ENCODE results near the gene TOLLIP. TPM values are rescaled to one million over a fixed set of nuclear protein-coding genes. Genes with fewer than 3 reads are reported as not detected.

The TOLLIP gene
- total and polyA plus RNA-seq, 2 of the 8 experiments (the other 6 are each of a cell fraction or from before 2014, with no cell fraction given): 23.7 to 34.7 TPM

GRCh38 chr11:1259076-1259461 lies 50.4 kb downstream of the TOLLIP start:
- no peak overlapping the region for H4K8ac ChIP-seq (ENCODE audit: extremely low read depth, insufficient read depth, low read length)
- WGBS, 2 experiments (ENCODE audit: extremely low coverage in 1 of 2, insufficient coverage in 1 of 2, insufficient read length in 1 of 2, insufficient replicate concordance in 2 of 2, low coverage in 1 of 2, low lambda C conversion rate in 2 of 2, missing lambda C conversion rate in 1 of 2): no CpG with 5 or more reads among the region's 7 CpGs
- no peak overlapping the region for H3K4ac ChIP-seq (replicated peaks; ENCODE audit: insufficient read length, low read depth, low read length)
- ChIA-PET CTCF (ENCODE audit: partially characterized antibody) (no interaction called here), POLR2A (ENCODE audit: partially characterized antibody) (no interaction called here)
- H2BK12ac ChIP-seq (ENCODE audit: low read depth, low read length): no peak overlapping the region
- FAIRE-seq (no peak), DNase-seq (ENCODE audit: low read depth in 1 of 2, low spot score in 2 of 2) (no peak)
- H3K9ac ChIP-seq (replicated peaks in 1 of 4; ENCODE audit: extremely low read depth in 1 of 4, low read depth in 3 of 4, low read length in 3 of 4): no peak overlapping the region
- no peak overlapping the region for H3K18ac ChIP-seq (ENCODE audit: extremely low read depth, low read length)
- H3K56ac ChIP-seq (replicated peaks; ENCODE audit: insufficient read length, low read depth, low read length): no peak overlapping the region
- no peaks in the 10 kb centered on the region; the same call in 1 of the 2 replicates for H3K23me2 ChIP-seq (ENCODE audit: low read depth, low read length)
- no peak overlapping the region for H3K27ac ChIP-seq (ENCODE audit: low read depth, low read length)
- no peak overlapping the region for H2BK5ac ChIP-seq (ENCODE audit: low read depth, low read length)
- H3K4me3 ChIP-seq (ENCODE audit: extremely low read depth in 1 of 4, insufficient read depth in 2 of 4, low read depth in 3 of 4, low read length in 4 of 4): no peak overlapping the region
- no peak overlapping the region for H3K4me2 ChIP-seq (ENCODE audit: insufficient read depth in 1 of 2, low read depth in 2 of 2, low read length in 2 of 2)
- no peak overlapping the region for H3K23ac ChIP-seq (ENCODE audit: insufficient read length)
- no peaks in the 10 kb centered on the region for H3K36me3 ChIP-seq (ENCODE audit: control insufficient read depth in 2 of 4, insufficient read depth in 4 of 4, low read length in 3 of 4)
- peaks cover 0 to 3% of the 10 kb centered on the region in 2 experiments; a peak in 1 of 4 replicates for H3K9me3 ChIP-seq (ENCODE audit: insufficient read depth in 2 of 2, low read depth in 1 of 2, low read length in 1 of 2)
- no peak overlapping the region for H2AFZ ChIP-seq (ENCODE audit: low read length)
- H3K14ac ChIP-seq (ENCODE audit: insufficient read length): no peak overlapping the region
- no peak overlapping the region for H4K91ac ChIP-seq (replicated peaks; ENCODE audit: insufficient read length, low read length)
- no peaks in the 10 kb centered on the region for H3K27me3 ChIP-seq (replicated peaks in 1 of 4; ENCODE audit: control insufficient read depth in 3 of 4, extremely low read depth in 1 of 4, insufficient read depth in 3 of 4, low read length in 3 of 4)
- no peaks in the 10 kb centered on the region for H3K79me2 ChIP-seq (ENCODE audit: control insufficient read depth in 1 of 2, insufficient read depth in 2 of 2, low read length in 2 of 2)
- no peak overlapping the region for H2AK5ac ChIP-seq (ENCODE audit: low read depth, low read length)
- no peak overlapping the region for H2BK120ac ChIP-seq (replicated peaks; ENCODE audit: low read depth, low read length)
- H2BK20ac ChIP-seq (ENCODE audit: low read length): no peak overlapping the region
- no peaks in the 10 kb centered on the region for H3K79me1 ChIP-seq (ENCODE audit: low read depth, low read length)
- H2BK15ac ChIP-seq (ENCODE audit: low read length): no peak overlapping the region
- H3K4me1 ChIP-seq (replicated peaks in 1 of 4; ENCODE audit: control insufficient read depth in 3 of 4, insufficient read depth in 4 of 4, low read length in 3 of 4): peaks cover 0 to 14% (median 7%) of the 10 kb centered on the region in 4 experiments; a peak in 5 of 7 replicates
- no peak overlapping the region for H4K5ac ChIP-seq (ENCODE audit: insufficient read length, low read depth, low read length)
- H4K20me1 ChIP-seq (replicated peaks in 1 of 2; ENCODE audit: control insufficient read depth in 1 of 2, insufficient read depth in 2 of 2, low read length in 2 of 2): no peaks in the 10 kb centered on the region
- TF ChIP-seq, protein P1, sequence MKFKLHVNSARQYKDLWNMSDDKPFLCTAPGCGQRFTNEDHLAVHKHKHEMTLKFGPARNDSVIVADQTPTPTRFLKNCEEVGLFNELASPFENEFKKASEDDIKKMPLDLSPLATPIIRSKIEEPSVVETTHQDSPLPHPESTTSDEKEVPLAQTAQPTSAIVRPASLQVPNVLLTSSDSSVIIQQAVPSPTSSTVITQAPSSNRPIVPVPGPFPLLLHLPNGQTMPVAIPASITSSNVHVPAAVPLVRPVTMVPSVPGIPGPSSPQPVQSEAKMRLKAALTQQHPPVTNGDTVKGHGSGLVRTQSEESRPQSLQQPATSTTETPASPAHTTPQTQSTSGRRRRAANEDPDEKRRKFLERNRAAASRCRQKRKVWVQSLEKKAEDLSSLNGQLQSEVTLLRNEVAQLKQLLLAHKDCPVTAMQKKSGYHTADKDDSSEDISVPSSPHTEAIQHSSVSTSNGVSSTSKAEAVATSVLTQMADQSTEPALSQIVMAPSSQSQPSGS (IDR thresholded peaks at IDR 0.05; ENCODE audit: low read length): no peak
- TF ChIP-seq EZH2 (IDR thresholded peaks at IDR 0.05; ENCODE audit: low read depth, low read length, severe bottlenecking) (no peak), RXRA (IDR thresholded peaks at IDR 0.05; ENCODE audit: insufficient read depth, low read depth, low read length) (no peak), NRF1 (IDR thresholded peaks at IDR 0.05; ENCODE audit: low read depth, low read length) (no peak), TAF1 (IDR thresholded peaks at IDR 0.05; ENCODE audit: low read depth, low read length) (no peak), RBBP5 (IDR thresholded peaks at IDR 0.05; ENCODE audit: borderline replicate concordance, low read depth, low read length) (no peak), BACH1 (IDR thresholded peaks at IDR 0.05; ENCODE audit: low read length) (no peak), HDAC6 (IDR thresholded peaks at IDR 0.05; ENCODE audit: low read depth, low read length) (no peak), SP2 (IDR thresholded peaks at IDR 0.05; ENCODE audit: low read length) (no peak), RAD21 (IDR thresholded peaks at IDR 0.05 in 1 of 2, conservative IDR thresholded peaks at IDR 0.05 in 1 of 2; ENCODE audit: low read depth in 2 of 2, low read length in 2 of 2) (no peak)
